ENCODE results near the gene SLC38A6.

SLC38A6 gene

GRCh38 chr14:61101803-61102548 lies 120.9 kb downstream of the SLC38A6 start:
- no peak for ATAC-seq (ENCODE audit: insufficient read depth, low read depth)
- Histone ChIP-seq H3K79me2 (ENCODE audit: insufficient read depth, low read length) (no peaks in the 10 kb centered on the region), H3K4me1 (ENCODE audit: insufficient read depth, low read length) (no peaks in the 10 kb centered on the region), H2AFZ (ENCODE audit: low read depth, low read length) (no peak overlapping the region), H3K27me3 (ENCODE audit: insufficient read depth, low read length, poor library complexity) (no peaks in the 10 kb centered on the region), H3K9ac (ENCODE audit: low read depth, low read length) (no peak overlapping the region), H3K4me3 (ENCODE audit: low read depth in 1 of 2, low read length in 2 of 2) (no peak overlapping the region), H3K9me3 (ENCODE audit: insufficient read depth, low read length, severe bottlenecking) (no peaks in the 10 kb centered on the region), H3K27ac (ENCODE audit: low read length) (no peak overlapping the region), H3K4me2 (ENCODE audit: insufficient read depth, low read length) (no peak overlapping the region), H4K20me1 (ENCODE audit: insufficient read depth, low read length) (no peaks in the 10 kb centered on the region), H3K36me3 (ENCODE audit: insufficient read depth, low read length) (no peaks in the 10 kb centered on the region)
- no peak for DNase-seq
- no peak for TF ChIP-seq CTCF (IDR thresholded peaks at IDR 0.05; ENCODE audit: borderline replicate concordance, extremely low read depth, low read length, poor library complexity, severe bottlenecking)
- TF ChIP-seq EZH2 (IDR thresholded peaks at IDR 0.05; ENCODE audit: borderline replicate concordance, low read depth, low read length, severe bottlenecking): no peak
